Stomach (tissue), 9 donors: ENCODE results near the gene SLC4A3. TPM values are rescaled to one million over a fixed set of nuclear protein-coding genes. Genes with fewer than 3 reads are reported as not detected.

ENCODE experiments used
- DNase-seq, 2 donors: peaks; one replicate each; pipeline versions ENCODE4 v3.0.0 to v3.0.0-alpha.2; 2013 to 2019
- H3K27ac ChIP-seq, 5 donors: fragments of 200-600 bp in 4 of 5; sonication (generic) in 4 of 5; one replicate each; pipeline ENCODE4 v1.5.1; 2013 to 2019; ENCODE audit warnings: mild to moderate bottlenecking in 1 of 5, moderate library complexity in 1 of 5
- H3K27me3 ChIP-seq, 3 donors: fragments of 200-600 bp; sonication (generic); one replicate each; pipeline ENCODE4 v1.5.1; 2017 to 2019; ENCODE audit warnings: mixed run types in 1 of 3
- H3K36me3 ChIP-seq, 4 donors: fragments of 200-600 bp; sonication (generic); 1 replicate in 3 of 4; 2 replicates in 1 of 4; pipeline ENCODE4 v1.5.1; 2016 to 2019
- H3K4me1 ChIP-seq, 4 donors: fragments of 200-600 bp; sonication (generic); one replicate each; pipeline ENCODE4 v1.5.1; 2016 to 2019
- H3K4me3 ChIP-seq, 4 donors: fragments of 200-600 bp; sonication (generic) in 3 of 4; one replicate each; pipeline ENCODE4 v1.5.1; 2016 to 2019; ENCODE audit warnings: mild to moderate bottlenecking in 1 of 4
- H3K9me3 ChIP-seq, 4 donors: fragments of 200-600 bp; sonication (generic); one replicate each; pipeline ENCODE4 v1.5.1; 2016 to 2019
- CTCF ChIP-seq, 7 experiments: fragments of 450-650 bp in 4 of 7; fragments of 200-600 bp in 3 of 7; sonication (generic) in 3 of 7; IDR thresholded peaks; one replicate each; pipeline ENCODE4 v1.5.1; 2016 to 2019; ENCODE audit warnings: antibody characterized with exemption in 7 of 7, control low read depth in 2 of 7, mild to moderate bottlenecking in 1 of 7
- EP300 ChIP-seq: sonication (generic); formaldehyde crosslinking; IDR thresholded peaks from one replicate; pipeline ENCODE4 v1.6.1; 2017; ENCODE audit warnings: antibody characterized with exemption
- POLR2A ChIP-seq, 4 donors: fragments of 450-650 bp; IDR thresholded peaks; one replicate each; pipeline ENCODE4 v1.6.1; 2016; ENCODE audit warnings: antibody characterized with exemption in 4 of 4, control low read depth in 2 of 4, mild to moderate bottlenecking in 1 of 4, moderate library complexity in 1 of 4
- POLR2AphosphoS5 ChIP-seq, 3 donors: sonication (generic); formaldehyde crosslinking; IDR thresholded peaks; one replicate each; pipeline ENCODE4 v1.6.1; 2016; ENCODE audit warnings: antibody characterized with exemption in 3 of 3
- WGBS, 5 donors: extraction: QIAGEN DNeasy Blood & Tissue Kit in 3 of 5; methylation state at CpG; one replicate each; pipeline versions ENCODE4 v1.1.5 to v1.1.7; 2013 to 2018; 5-methylcytosine and 5-hydroxymethylcytosine counted together
- intact Hi-C: fragments of 100-400 bp; cut with DNase I; formaldehyde crosslinking; loops from one replicate; pipeline ENCODE4 v1.15.1; 2023; ENCODE audit warnings: low total_unique reads
- polyA plus RNA-seq, 3 donors: library from polyadenylated mRNA; stranded (reverse); fragments of 200-250 nt; gene quantifications; one replicate each; pipeline ENCODE4 v1.2.3, GENCODE V29; 2013
- total RNA-seq, 5 donors: library from RNA; depleted of rRNA; stranded (reverse); fragments of >200 nt; gene quantifications; one replicate each; pipeline versions ENCODE4 v1.1.0 to v1.2.3, GENCODE V29; 2014 to 2016
- donor health status: healthy with polysubstance abuse.
- donor health status: Bipolar disorder and iron deficiency.
- donor health status: healthy.

The SLC4A3 gene
- total and polyA plus RNA-seq, 8 donors, result 0.58 to 22.8 (median 1.6) TPM; not detected in 1

- TF ChIP-seq POLR2A (IDR thresholded peaks at IDR 0.05) (no peak), POLR2AphosphoS5 (IDR thresholded peaks at IDR 0.05) (no peak), CTCF (IDR thresholded peaks at IDR 0.05) (no peak), EP300 (no peak)
- H3K27ac ChIP-seq, result peak overlapping the region in 2 of 5 donors; percentile 22 to 36
- intact Hi-C loops, result no loop called here
- WGBS, 5 donors, result 62 to 77% (median 69%) methylated on average over 6 of the region's 6 CpGs
- no peak for DNase-seq
- peaks cover 0 to 19% (median 8%) of the 10 kb centered on the region in 4 donors for H3K9me3 ChIP-seq
- peaks cover 0 to 2% (median 0%) of the 10 kb centered on the region in 3 donors for H3K27me3 ChIP-seq
- peaks cover 0 to 5% (median 0%) of the 10 kb centered on the region in 4 donors for H3K4me1 ChIP-seq
- no peaks in the 10 kb centered on the region for H3K36me3 ChIP-seq
- no peak overlapping the region for H3K4me3 ChIP-seq
Measured at GRCh38 chr2:219665926-219666325, 38.5 kb downstream of the SLC4A3 start.

GRCh38 chr2:219668316-219668715, 40.9 kb downstream of the SLC4A3 start:
- DNase-seq, result no peak
- no peak overlapping the region for H3K27ac ChIP-seq
- no peak for TF ChIP-seq POLR2A (IDR thresholded peaks at IDR 0.05)
- TF ChIP-seq EP300, result no peak
- no peak for TF ChIP-seq POLR2AphosphoS5 (IDR thresholded peaks at IDR 0.05)
- TF ChIP-seq CTCF (IDR thresholded peaks at IDR 0.05), result no peak
- no peaks in the 10 kb centered on the region for H3K36me3 ChIP-seq
- H3K4me1 ChIP-seq, result peaks cover 0 to 5% (median 0%) of the 10 kb centered on the region in 4 donors
- H3K27me3 ChIP-seq, result peaks cover 0 to 8% (median 0%) of the 10 kb centered on the region in 3 donors
- intact Hi-C loops, result no loop called here
- no peak overlapping the region for H3K4me3 ChIP-seq
- H3K9me3 ChIP-seq, result no peaks in the 10 kb centered on the region
- 85 to 90% (median 86%) methylated on average over 15 of the region's 15 CpGs for WGBS, 5 donors

GRCh38 chr2:219670386-219670785, 43.0 kb downstream of the SLC4A3 start:
- Histone ChIP-seq H3K27ac (no peak overlapping the region), H3K36me3 (no peaks in the 10 kb centered on the region), H3K27me3 (peaks cover 0 to 17% (median 0%) of the 10 kb centered on the region in 3 donors), H3K4me1 (peaks cover 0 to 5% (median 0%) of the 10 kb centered on the region in 4 donors), H3K4me3 (no peak overlapping the region), H3K9me3 (no peaks in the 10 kb centered on the region)
- no peak for DNase-seq
- TF ChIP-seq EP300 (no peak), POLR2AphosphoS5 (IDR thresholded peaks at IDR 0.05) (no peak), CTCF (IDR thresholded peaks at IDR 0.05) (no peak), POLR2A (IDR thresholded peaks at IDR 0.05) (no peak)
- 71 to 80% (median 74%) methylated on average over 6 of the region's 6 CpGs for WGBS, 5 donors
- intact Hi-C loops, result no loop called here

- intact Hi-C loops, result no loop called here
- WGBS, 5 donors, result 56 to 73% (median 57%) methylated on average over 5 of the region's 5 CpGs
- Histone ChIP-seq H3K27ac (no peak overlapping the region), H3K9me3 (no peaks in the 10 kb centered on the region), H3K4me3 (no peak overlapping the region), H3K27me3 (peaks cover 0 to 25% (median 0%) of the 10 kb centered on the region in 3 donors), H3K4me1 (no peaks in the 10 kb centered on the region), H3K36me3 (no peaks in the 10 kb centered on the region)
- DNase-seq, result no peak
- no peak for TF ChIP-seq POLR2AphosphoS5 (IDR thresholded peaks at IDR 0.05)
- TF ChIP-seq EP300, result no peak
- TF ChIP-seq POLR2A (IDR thresholded peaks at IDR 0.05), result no peak
- no peak for TF ChIP-seq CTCF (IDR thresholded peaks at IDR 0.05)
Measured at GRCh38 chr2:219671279-219671678, 43.8 kb downstream of the SLC4A3 start.
